OCI-LY3 (cell line): ENCODE data around the gene HSD11B2.

Source experiments
- H2AFZ ChIP-seq: fragments of 200-600, 300-600 bp; shearing (Covaris generic); 2 replicates; pipeline ENCODE4 v1.6.0; 2014; ENCODE audit warnings: antibody characterized with exemption, low read depth, low read length
- H3K27ac ChIP-seq: fragments of 200-600, 300-600 bp; sonication (generic); 2 replicates; pipeline ENCODE4 v1.5.1; 2014; ENCODE audit warnings: mild to moderate bottlenecking, low read length, moderate library complexity, mixed read lengths
- H3K27me3 ChIP-seq: fragments of 200-600, 300-600 bp; sonication (generic); 2 replicates; pipeline ENCODE4 v1.6.1; 2014; ENCODE audit warnings: low read depth, low read length, mixed read lengths
- H3K36me3 ChIP-seq: fragments of 200-600, 300-600 bp; sonication (generic); replicated peaks from 2 replicates; pipeline ENCODE3; 2014; ENCODE audit warnings: low read depth, low read length, mixed read lengths
- H3K4me1 ChIP-seq: fragments of 300-600, 200-600 bp; sonication (generic); 2 replicates; pipeline ENCODE4 v1.6.1; 2014; ENCODE audit warnings: low read length, mixed read lengths
- H3K4me2 ChIP-seq: fragments of 200-600, 300-600 bp; sonication (generic); 2 replicates; pipeline ENCODE4 v1.6.1; 2014; ENCODE audit warnings: low read length, mixed read lengths
- H3K4me3 ChIP-seq: fragments of 300-600, 200-600 bp; sonication (generic); 2 replicates; pipeline ENCODE4 v1.5.1; 2014; ENCODE audit warnings: antibody characterized with exemption, mild to moderate bottlenecking, low read length, moderate library complexity
- H3K79me2 ChIP-seq: fragments of 300-600, 200-600 bp; shearing (Covaris generic); 2 replicates; pipeline ENCODE4 v1.6.1; 2014; ENCODE audit warnings: mild to moderate bottlenecking, low read length, mixed read lengths
- H3K9ac ChIP-seq: fragments of 300-600, 200-600 bp; shearing (Covaris generic); 2 replicates; pipeline ENCODE4 v1.6.0; 2014; ENCODE audit warnings: mild to moderate bottlenecking, low read length, moderate library complexity
- H3K9me3 ChIP-seq: fragments of 200-600, 300-600 bp; shearing (Covaris generic); 2 replicates; pipeline ENCODE4 v1.6.1; 2014; ENCODE audit warnings: low read length, mixed read lengths; ENCODE audit not compliant: insufficient read depth
- H4K20me1 ChIP-seq: fragments of 200-600, 300-600 bp; sonication (generic); 2 replicates; pipeline ENCODE4 v1.6.1; 2016; ENCODE audit warnings: low read length, mixed read lengths; ENCODE audit not compliant: insufficient read depth
- CTCF ChIP-seq: fragments of 200-600, 300-600 bp; sonication (generic); IDR thresholded peaks from 2 replicates; pipeline ENCODE4 v1.5.1; 2014; ENCODE audit warnings: antibody characterized with exemption, low read length, low read depth
- EZH2phosphoT487 ChIP-seq: fragments of 200-600 bp; shearing (Covaris generic); IDR thresholded peaks from 2 replicates; pipeline ENCODE4 v1.6.1; 2018; ENCODE audit warnings: antibody characterized with exemption, mixed run types, low read depth

Gene HSD11B2

GRCh38 chr16:67387479-67388079 lies 43.3 kb upstream of the HSD11B2 start:
- TF ChIP-seq CTCF = no peak
- TF ChIP-seq EZH2phosphoT487 = no peak
- H3K4me2 ChIP-seq = no peak overlapping the region
- no peak overlapping the region for H3K27ac ChIP-seq
- no peaks in the 10 kb centered on the region for H3K9me3 ChIP-seq
- H3K79me2 ChIP-seq = no peaks in the 10 kb centered on the region
- no peaks in the 10 kb centered on the region for H4K20me1 ChIP-seq
- no peak overlapping the region for H2AFZ ChIP-seq
- H3K4me1 ChIP-seq = no peaks in the 10 kb centered on the region
- no peak overlapping the region for H3K9ac ChIP-seq
- no peaks in the 10 kb centered on the region for H3K27me3 ChIP-seq
- no peaks in the 10 kb centered on the region for H3K36me3 ChIP-seq
- H3K4me3 ChIP-seq = no peak overlapping the region

- Histone ChIP-seq H4K20me1 (no peaks in the 10 kb centered on the region), H3K36me3 (no peaks in the 10 kb centered on the region), H3K4me3 (no peak overlapping the region), H3K4me1 (no peaks in the 10 kb centered on the region), H3K4me2 (no peak overlapping the region), H3K9me3 (no peaks in the 10 kb centered on the region), H3K9ac (no peak overlapping the region), H2AFZ (no peak overlapping the region), H3K27ac (no peak overlapping the region), H3K27me3 (no peaks in the 10 kb centered on the region), H3K79me2 (no peaks in the 10 kb centered on the region)
- TF ChIP-seq EZH2phosphoT487 = no peak
- TF ChIP-seq CTCF = no peak
These were observed 42.7 kb upstream of the HSD11B2 start for GRCh38 chr16:67388191-67388590.

GRCh38 chr16:67388591-67388990 lies 42.3 kb upstream of the HSD11B2 start:
- Histone ChIP-seq H4K20me1 (no peaks in the 10 kb centered on the region), H3K27ac (no peak overlapping the region), H3K4me3 (no peak overlapping the region), H3K4me2 (no peak overlapping the region), H3K36me3 (no peaks in the 10 kb centered on the region), H3K4me1 (no peaks in the 10 kb centered on the region), H3K9ac (no peak overlapping the region), H3K9me3 (no peaks in the 10 kb centered on the region), H2AFZ (no peak overlapping the region), H3K27me3 (no peaks in the 10 kb centered on the region), H3K79me2 (no peaks in the 10 kb centered on the region)
- TF ChIP-seq EZH2phosphoT487 (no peak), CTCF (no peak)

- Histone ChIP-seq H2AFZ (no peak overlapping the region), H3K4me1 (peaks cover under 1% of the 10 kb centered on the region; the same call in 1 of the 2 replicates), H3K27me3 (no peaks in the 10 kb centered on the region), H3K79me2 (no peaks in the 10 kb centered on the region), H3K27ac (no peak overlapping the region), H4K20me1 (no peaks in the 10 kb centered on the region), H3K9me3 (no peaks in the 10 kb centered on the region), H3K9ac (no peak overlapping the region), H3K4me2 (no peak overlapping the region), H3K4me3 (no peak overlapping the region), H3K36me3 (no peaks in the 10 kb centered on the region)
- TF ChIP-seq CTCF = no peak
- TF ChIP-seq EZH2phosphoT487 = no peak
These were observed 40.8 kb upstream of the HSD11B2 start for GRCh38 chr16:67389911-67390815.
